ENCODE data around the gene RAB11FIP4. TPM values are rescaled to one million over a fixed set of nuclear protein-coding genes. Genes with fewer than 3 reads are reported as not detected.

RAB11FIP4 gene
- total and polyA plus RNA-seq, 2 donors (not counting 1 experiment from before 2014, with no cell fraction given), result 17.0 to 70.5 TPM

GRCh38 chr17:31570231-31570630 lies 178.8 kb downstream of the RAB11FIP4 start:
- Histone ChIP-seq H3K27ac (ENCODE audit: low read length in 2 of 2) (no peak overlapping the region), H3K4me1 (ENCODE audit: control insufficient read depth in 2 of 2, insufficient read depth in 2 of 2, low read length in 2 of 2) (peaks cover 9 to 12% of the 10 kb centered on the region in 2 donors), H4K20me1 (ENCODE audit: control insufficient read depth, insufficient read depth, low read length, poor library complexity, severe bottlenecking) (no peaks in the 10 kb centered on the region), H3K27me3 (replicated peaks in 1 of 4; ENCODE audit: control extremely low read depth in 1 of 4, control insufficient read depth in 3 of 4, insufficient read depth in 4 of 4, low read length in 3 of 4) (no peaks in the 10 kb centered on the region), H3K9me3 (ENCODE audit: control extremely low read depth in 1 of 3, control insufficient read depth in 2 of 3, insufficient read depth in 1 of 3, low read length in 2 of 3) (no peaks in the 10 kb centered on the region), H3K9ac (ENCODE audit: low read length) (no peak overlapping the region), H2AFZ (ENCODE audit: insufficient read depth, low read depth, low read length, poor library complexity, severe bottlenecking) (no peak overlapping the region), H3K4me3 (ENCODE audit: control extremely low read depth in 1 of 5, extremely low read depth in 1 of 5, insufficient read depth in 1 of 5, low read depth in 2 of 5, low read length in 4 of 5) (no peak overlapping the region), H3K36me3 (replicated peaks in 1 of 2; ENCODE audit: control extremely low read depth in 1 of 2, control insufficient read depth in 1 of 2, extremely low read depth in 1 of 2, insufficient read depth in 2 of 2, low read length in 1 of 2) (no peaks in the 10 kb centered on the region), H3K79me2 (ENCODE audit: control insufficient read depth, insufficient read depth, low read length) (no peaks in the 10 kb centered on the region), H3K4me2 (replicated peaks; ENCODE audit: low read depth, low read length, poor library complexity, severe bottlenecking) (no peak overlapping the region)
- Mint-ChIP-seq H3K27ac (no peak overlapping the region), H3K27me3 (no peaks in the 10 kb centered on the region), H3K9me3 (ENCODE audit: insufficient read depth) (no peaks in the 10 kb centered on the region), H3K4me3 (no peak overlapping the region), H3K4me1 (peaks cover 12% of the 10 kb centered on the region)
- ATAC-seq (ENCODE audit: low read depth) (no peak), DNase-seq (no peak)
- POLR2A ChIA-PET, result no interaction called here
- WGBS (ENCODE audit: insufficient coverage), result 98% methylated on average over 4 of the region's 6 CpGs
- CTCF ChIA-PET, result interaction anchor here (0.6 kb wide), 1 partner anchor 36 kb away, joined by 3 read pairs; no protein-coding TSS in a partner anchor
- intact Hi-C loops (cut with micrococcal nuclease), result no loop called here
- TF ChIP-seq EZH2 (IDR thresholded peaks at IDR 0.05; ENCODE audit: borderline replicate concordance, insufficient read depth, low read depth, low read length, poor library complexity, severe bottlenecking) (no peak), CTCF (IDR thresholded peaks at IDR 0.05) (no peak)

- H3K4me3 Mint-ChIP-seq, result no peak overlapping the region
- H3K27ac Mint-ChIP-seq, result no peak overlapping the region
- no peak overlapping the region for H3K4me2 ChIP-seq (replicated peaks; ENCODE audit: low read depth, low read length, poor library complexity, severe bottlenecking)
- H3K27me3 Mint-ChIP-seq, result no peaks in the 10 kb centered on the region
- ChIA-PET CTCF (no interaction called here), POLR2A (no interaction called here)
- H3K27ac ChIP-seq (ENCODE audit: low read length in 2 of 2), result no peak overlapping the region
- no peak overlapping the region for H3K4me3 ChIP-seq (ENCODE audit: control extremely low read depth in 1 of 5, extremely low read depth in 1 of 5, insufficient read depth in 1 of 5, low read depth in 2 of 5, low read length in 4 of 5)
- ATAC-seq (ENCODE audit: low read depth) (no peak), DNase-seq (no peak)
- no peaks in the 10 kb centered on the region for H3K36me3 ChIP-seq (replicated peaks in 1 of 2; ENCODE audit: control extremely low read depth in 1 of 2, control insufficient read depth in 1 of 2, extremely low read depth in 1 of 2, insufficient read depth in 2 of 2, low read length in 1 of 2)
- H3K4me1 ChIP-seq (ENCODE audit: control insufficient read depth in 2 of 2, insufficient read depth in 2 of 2, low read length in 2 of 2), result peaks cover 9 to 12% of the 10 kb centered on the region in 2 donors
- no peaks in the 10 kb centered on the region for H3K79me2 ChIP-seq (ENCODE audit: control insufficient read depth, insufficient read depth, low read length)
- no peaks in the 10 kb centered on the region for H3K9me3 ChIP-seq (ENCODE audit: control extremely low read depth in 1 of 3, control insufficient read depth in 2 of 3, insufficient read depth in 1 of 3, low read length in 2 of 3)
- H3K9me3 Mint-ChIP-seq (ENCODE audit: insufficient read depth), result no peaks in the 10 kb centered on the region
- peaks cover 12% of the 10 kb centered on the region for H3K4me1 Mint-ChIP-seq
- intact Hi-C loops (cut with micrococcal nuclease), result no loop called here
- H3K27me3 ChIP-seq (replicated peaks in 1 of 4; ENCODE audit: control extremely low read depth in 1 of 4, control insufficient read depth in 3 of 4, insufficient read depth in 4 of 4, low read length in 3 of 4), result no peaks in the 10 kb centered on the region
- 100% methylated on average over 13 of the region's 14 CpGs for WGBS (ENCODE audit: insufficient coverage)
- H3K9ac ChIP-seq (ENCODE audit: low read length), result no peak overlapping the region
- H2AFZ ChIP-seq (ENCODE audit: insufficient read depth, low read depth, low read length, poor library complexity, severe bottlenecking), result no peak overlapping the region
- TF ChIP-seq CTCF (IDR thresholded peaks at IDR 0.05) (no peak), EZH2 (IDR thresholded peaks at IDR 0.05; ENCODE audit: borderline replicate concordance, insufficient read depth, low read depth, low read length, poor library complexity, severe bottlenecking) (no peak)
- no peaks in the 10 kb centered on the region for H4K20me1 ChIP-seq (ENCODE audit: control insufficient read depth, insufficient read depth, low read length, poor library complexity, severe bottlenecking)
These were observed 179.7 kb downstream of the RAB11FIP4 start for GRCh38 chr17:31570951-31571892.
